Limb (tissue), 2 donors: ENCODE results near the gene SMIM41.
"Not testable (repeated sequence)": the region's sequence is repeated elsewhere in the genome, so short reads cannot be mapped to it uniquely, and the experiment has no call there.

ENCODE experiments used
- DNase-seq, 2 donors: peaks; one replicate each; pipeline ENCODE4 v3.0.0-alpha.2; 2016; ENCODE audit errors: extremely low spot score in 2 of 2

SMIM41 gene

GRCh38 chr12:52084491-52085231, 5.2 kb downstream of the SMIM41 start:
- no peak for DNase-seq

GRCh38 chr12:52085682-52086180, 6.2 kb downstream of the SMIM41 start:
- no peak for DNase-seq

GRCh38 chr12:52086366-52086765, 6.9 kb downstream of the SMIM41 start:
- no peak for DNase-seq

GRCh38 chr12:52086944-52087835, 7.7 kb downstream of the SMIM41 start:
- no peak for DNase-seq

- DNase-seq = no peak
Observed at GRCh38 chr12:52087961-52088820, 8.7 kb downstream of the SMIM41 start.

- DNase-seq = no peak
Observed at GRCh38 chr12:52089491-52089890, 10.0 kb downstream of the SMIM41 start.

GRCh38 chr12:52090291-52090690, 10.8 kb downstream of the SMIM41 start:
- DNase-seq = no peak

- no peak for DNase-seq
Observed at GRCh38 chr12:52091061-52091460, 11.6 kb downstream of the SMIM41 start.

GRCh38 chr12:52091869-52092268, 12.4 kb downstream of the SMIM41 start:
- no peak for DNase-seq

GRCh38 chr12:52093346-52093745, 13.8 kb downstream of the SMIM41 start:
- no peak for DNase-seq

GRCh38 chr12:52096332-52097044, 17.0 kb downstream of the SMIM41 start:
- no peak for DNase-seq

- DNase-seq = no peak
Observed at GRCh38 chr12:52097045-52097666, 17.7 kb downstream of the SMIM41 start.

- not testable (repeated sequence) for DNase-seq
Observed at GRCh38 chr12:52104431-52105089, 25.1 kb downstream of the SMIM41 start.

- not testable (repeated sequence) for DNase-seq
Observed at GRCh38 chr12:52116222-52117125, 37.0 kb downstream of the SMIM41 start.

GRCh38 chr12:52117806-52118475, 38.4 kb downstream of the SMIM41 start:
- not testable (repeated sequence) for DNase-seq

- DNase-seq = no peak
Observed at GRCh38 chr12:52119398-52120254, 40.1 kb downstream of the SMIM41 start.
